GM21526 (cell line): ENCODE measurements around the gene FMN1.

Experiments
- ATAC-seq: cut with Tn5 transposase; IDR thresholded peaks from one replicate; pipeline ENCODE4 v1.9.1; 2021; ENCODE audit warnings: moderate library complexity; ENCODE audit not compliant: unreplicated experiment, low FRiP score

Gene FMN1

DNA sequence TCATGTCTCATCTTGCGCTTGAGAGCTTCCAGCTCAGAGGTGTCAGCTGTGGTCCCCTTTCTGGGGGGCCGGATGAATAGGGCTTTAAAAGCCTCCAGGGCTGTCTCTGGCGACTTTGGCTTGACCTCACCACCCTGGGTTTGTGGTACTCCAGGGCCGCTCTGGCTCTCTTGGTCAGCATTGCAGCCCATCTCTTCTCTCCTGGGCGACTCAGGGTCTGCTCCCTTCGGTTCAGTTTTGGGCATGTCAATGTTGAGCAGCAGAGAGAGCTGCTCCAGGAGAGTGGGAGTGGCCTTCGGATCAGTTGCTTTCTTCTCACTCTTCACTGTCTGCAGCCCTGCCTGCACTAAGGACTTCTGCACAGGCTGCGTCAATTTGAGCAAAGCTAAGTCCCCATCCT is 127.9 kb downstream of the FMN1 start:
- ATAC-seq, result no peak

DNA sequence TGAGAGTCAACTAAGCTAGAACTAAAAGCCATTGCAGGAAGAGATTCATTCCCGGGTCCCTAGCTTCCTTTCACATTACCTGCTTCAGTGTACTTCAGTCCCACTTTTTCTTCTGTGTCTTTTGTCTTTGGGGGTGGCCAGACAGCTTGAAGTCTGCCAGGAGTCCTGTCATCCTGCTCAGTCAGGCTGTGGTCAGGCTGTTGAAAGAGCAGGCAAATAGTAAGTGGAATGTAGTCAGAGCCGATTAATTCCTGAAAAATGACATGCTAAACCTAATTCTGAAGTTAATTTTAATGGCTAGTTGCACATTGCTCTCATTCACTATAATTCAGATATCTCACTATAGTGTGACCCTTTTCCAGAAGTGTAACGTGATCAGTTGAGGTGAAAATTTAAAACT is 129.6 kb downstream of the FMN1 start:
- no peak for ATAC-seq

DNA sequence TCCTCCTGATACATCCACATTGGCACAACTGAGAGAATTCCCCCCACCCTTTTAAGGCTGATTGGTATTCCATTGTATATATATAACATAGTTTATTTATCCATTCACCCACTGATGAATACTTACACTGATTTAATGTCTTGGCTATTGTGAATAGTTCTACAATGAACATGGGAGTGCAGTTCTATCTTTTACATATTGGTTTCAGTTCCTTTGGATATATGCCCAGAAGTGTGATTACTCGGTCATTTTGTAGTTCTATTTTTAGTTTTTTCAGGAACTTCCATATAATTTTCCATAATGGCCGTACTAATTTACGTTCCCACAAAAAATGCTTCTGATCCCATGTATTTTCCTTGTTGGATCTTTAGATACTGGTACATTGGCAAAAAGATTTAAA is 135.3 kb downstream of the FMN1 start:
- no peak for ATAC-seq

DNA sequence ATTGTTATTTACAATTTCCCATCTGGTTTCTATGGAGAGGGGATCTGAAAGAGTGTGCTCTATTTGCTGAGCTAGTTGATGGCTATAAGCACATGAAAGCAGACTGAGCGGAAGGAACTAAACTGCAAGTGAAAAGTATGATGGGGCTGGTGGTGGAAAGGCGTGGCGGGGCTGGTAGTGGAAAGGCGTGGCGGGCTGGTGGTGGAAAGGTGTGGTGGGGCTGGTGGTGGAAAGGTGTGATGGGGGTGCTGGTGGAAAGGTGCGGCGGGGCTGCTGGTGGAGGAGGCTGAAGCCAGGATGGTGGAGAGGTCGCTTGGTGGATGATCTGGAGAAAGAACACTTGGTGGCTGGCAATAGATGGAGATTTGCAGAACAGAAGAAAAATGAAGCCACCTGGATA is 136.7 kb downstream of the FMN1 start:
- no peak for ATAC-seq

DNA sequence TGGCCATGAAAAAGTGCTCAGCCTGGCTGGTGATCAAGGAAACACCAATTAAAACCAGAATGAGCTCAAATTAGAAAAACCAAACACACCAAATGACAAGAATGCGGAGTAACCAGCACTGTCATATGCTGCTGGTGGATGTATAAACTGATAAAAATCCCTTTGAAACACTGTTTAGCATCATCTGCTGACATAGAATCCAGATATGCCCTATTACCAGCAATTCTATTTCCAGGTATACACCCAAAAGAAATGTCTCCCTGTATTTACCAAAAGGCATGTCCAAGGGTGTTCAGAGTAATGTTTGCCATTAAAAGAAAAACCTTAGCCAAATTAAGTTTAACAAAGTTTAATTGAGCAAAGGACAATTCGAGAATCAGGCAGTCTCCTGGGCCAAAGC is 138.6 kb downstream of the FMN1 start:
- ATAC-seq, result no peak

DNA sequence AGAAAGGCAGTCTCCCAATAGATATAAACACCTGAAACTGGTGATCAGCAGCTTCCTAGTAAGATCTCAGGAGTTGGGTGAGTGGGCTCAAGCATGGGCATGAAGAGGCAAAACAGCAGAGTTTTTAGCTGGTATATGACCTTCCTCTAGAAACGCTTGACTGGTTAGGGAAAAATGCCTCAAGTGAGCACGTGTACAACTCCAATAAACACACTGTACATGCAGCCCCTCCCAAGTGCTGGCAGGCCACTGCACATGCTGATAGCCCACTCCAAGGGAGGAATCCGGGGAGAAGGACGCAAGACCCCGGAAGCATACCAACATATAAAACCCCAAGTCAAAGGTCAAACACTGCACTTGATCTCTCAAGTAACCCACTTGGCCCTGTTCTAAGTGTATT is 143.0 kb downstream of the FMN1 start:
- ATAC-seq, result no peak

DNA sequence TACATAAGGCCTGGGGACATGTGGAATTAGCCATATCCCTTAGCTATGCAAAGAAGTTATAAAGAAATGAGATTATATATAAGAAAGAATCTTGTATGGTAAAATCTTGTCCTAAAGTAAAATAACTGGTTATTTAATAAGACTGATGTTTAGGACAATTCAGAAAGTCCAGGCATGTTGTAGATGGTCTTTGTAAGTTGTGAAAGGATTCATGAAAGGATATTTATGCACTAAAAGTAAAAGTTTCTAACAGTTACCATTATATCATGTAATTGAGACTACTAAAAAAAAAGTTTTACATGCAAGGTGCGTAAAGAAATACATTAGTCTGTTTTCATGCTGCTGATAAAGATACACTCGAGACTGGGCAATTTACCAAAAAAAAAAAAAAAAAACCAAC is 146.3 kb downstream of the FMN1 start:
- ATAC-seq, result no peak

DNA sequence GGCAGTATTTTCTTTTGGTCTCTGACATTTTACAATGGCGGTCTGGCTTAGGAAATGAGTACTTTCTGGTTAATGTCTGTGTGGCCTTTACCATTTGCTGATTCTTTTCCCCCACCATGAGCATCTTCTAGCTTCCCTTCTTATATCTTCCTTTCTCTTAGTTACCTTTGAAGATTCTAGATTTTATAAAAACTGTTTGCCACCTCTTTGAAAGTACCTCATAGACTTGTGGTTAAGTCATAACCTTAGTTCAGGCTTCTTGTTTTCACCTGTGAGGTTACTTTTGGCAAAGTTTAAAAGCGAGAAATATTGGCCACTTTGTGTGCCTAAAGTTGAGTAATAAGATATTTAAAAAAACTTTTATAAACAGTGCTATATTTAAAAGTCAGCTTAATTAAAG is 147.4 kb downstream of the FMN1 start:
- no peak for ATAC-seq

DNA sequence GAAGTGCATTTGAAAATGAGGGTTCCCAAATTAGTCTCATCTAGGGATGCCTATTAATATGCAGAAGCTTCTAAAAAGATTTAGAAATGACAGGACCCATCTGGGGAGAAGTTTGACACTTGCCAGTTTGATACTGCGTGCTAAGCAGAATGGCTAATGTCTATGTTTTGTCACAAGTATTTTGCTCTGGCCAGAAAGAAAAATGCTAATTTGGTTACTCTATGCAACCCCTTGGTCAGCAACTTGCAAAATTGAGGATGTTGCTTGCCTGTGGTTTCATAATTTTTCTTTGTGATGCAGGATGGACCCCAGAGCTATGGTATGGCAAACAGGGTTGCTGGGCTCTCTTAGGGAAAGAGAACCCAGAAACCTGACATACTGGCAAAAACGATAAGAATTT is 148.2 kb downstream of the FMN1 start:
- no peak for ATAC-seq

DNA sequence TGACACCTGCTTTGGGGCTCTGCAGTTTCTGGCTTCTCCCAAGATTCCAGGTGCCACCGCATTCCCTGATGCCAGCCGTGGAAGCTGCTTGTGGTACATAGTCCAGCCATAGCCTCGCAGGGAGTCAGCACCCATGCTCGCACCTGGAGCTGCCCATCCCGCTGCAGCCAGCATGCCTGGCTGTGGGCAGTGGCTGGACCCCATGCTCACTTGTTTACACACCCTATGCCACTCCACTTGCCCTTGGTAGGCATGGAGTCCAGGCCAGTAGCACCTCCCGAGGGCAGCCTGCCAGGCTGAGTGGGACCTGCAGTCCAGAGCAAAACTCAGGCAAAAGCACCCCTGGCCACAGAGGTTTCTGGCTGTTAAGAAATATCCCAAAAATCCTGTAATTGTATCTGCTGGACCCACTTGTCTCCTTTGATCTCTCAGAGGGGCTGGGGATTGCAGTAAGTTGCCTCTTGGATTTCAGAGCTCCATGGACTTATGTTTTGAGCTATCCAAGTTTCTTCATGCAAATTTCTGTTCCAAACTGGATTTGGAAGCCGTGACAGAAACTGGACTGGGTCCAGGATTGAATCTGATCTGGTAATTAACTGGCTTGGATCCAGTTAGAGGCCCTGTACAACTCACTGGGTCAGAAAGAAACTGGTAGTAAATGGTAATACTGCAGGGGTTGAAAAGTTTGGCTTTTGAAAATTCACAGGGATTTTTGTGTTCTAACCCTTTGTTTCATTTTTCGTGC is 149.3 kb downstream of the FMN1 start:
- ATAC-seq, result no peak

DNA sequence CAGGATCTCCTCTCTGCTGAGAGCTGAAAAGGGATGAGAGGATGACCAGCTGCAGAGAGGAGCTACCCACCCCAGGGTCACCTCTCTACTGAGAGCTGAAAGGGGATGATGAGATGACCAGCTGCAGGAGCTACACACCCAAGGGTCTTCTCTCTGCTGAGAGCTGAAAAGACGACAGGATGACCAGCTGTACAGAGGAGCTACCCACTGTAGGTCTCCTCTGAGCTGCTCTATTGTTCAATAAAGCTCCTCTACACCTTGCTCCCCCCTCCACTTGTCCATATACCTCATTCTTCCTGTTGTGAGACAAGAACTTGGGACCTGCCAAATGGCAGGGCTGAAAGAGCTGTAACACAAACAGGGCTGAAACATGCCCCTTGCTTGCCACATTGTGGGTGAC is 149.9 kb downstream of the FMN1 start:
- ATAC-seq, result no peak

DNA sequence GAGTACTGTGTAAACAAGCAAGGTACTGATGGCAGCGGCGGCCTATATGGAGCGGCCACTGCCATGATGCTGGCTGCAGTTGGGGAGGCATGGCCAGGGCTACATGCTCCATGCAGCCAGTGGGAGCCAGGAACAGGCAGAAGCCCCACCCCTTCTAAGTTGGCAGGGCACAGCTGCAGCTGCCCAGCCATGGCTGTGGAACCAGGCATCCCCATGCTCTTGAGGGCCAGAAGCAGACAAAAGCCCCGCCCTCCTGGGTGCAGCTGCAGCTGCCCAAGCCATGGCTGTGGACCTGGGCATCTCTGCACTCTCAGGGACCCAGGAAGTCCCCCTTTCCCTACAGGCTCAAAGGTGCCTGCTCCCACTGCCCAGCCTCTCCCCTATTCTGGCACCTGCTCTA is 150.9 kb downstream of the FMN1 start:
- ATAC-seq, result no peak

DNA sequence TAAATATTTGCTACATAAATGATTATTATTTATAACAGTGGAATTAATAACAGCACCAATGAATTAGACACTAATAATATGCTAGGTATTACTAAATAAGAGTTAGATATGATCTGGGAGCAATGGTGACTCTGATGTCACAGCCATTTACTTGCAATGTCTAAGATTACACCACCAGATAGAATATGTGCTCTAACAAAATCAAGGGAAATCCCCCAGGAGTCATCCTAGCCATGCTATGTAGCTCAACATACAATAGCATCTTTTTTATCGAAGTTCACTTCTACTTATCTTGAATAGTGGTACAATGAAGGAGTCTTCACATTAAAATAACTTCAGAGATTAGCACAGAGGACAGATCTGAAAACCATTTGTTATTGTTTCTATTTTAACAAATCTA is 154.0 kb downstream of the FMN1 start:
- no peak for ATAC-seq

DNA sequence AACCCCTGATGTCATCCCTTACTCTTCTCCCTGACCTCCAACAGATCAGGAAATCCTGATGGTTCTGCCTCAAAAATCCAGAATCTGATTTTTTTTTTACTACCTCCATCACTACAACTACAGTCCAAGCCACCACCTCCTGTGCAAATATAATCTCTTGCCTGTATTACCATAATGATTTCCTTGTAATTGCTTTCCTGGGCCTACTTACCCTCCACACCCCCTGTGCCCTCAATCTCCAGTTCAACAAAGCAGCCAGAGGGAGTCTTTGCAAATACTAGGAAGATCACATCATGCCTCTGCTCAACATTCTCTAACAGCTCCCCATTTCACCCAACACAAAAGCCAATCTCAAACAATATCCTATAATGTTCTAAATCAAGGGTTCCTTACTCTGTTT is 159.9 kb downstream of the FMN1 start:
- ATAC-seq, result no peak

DNA sequence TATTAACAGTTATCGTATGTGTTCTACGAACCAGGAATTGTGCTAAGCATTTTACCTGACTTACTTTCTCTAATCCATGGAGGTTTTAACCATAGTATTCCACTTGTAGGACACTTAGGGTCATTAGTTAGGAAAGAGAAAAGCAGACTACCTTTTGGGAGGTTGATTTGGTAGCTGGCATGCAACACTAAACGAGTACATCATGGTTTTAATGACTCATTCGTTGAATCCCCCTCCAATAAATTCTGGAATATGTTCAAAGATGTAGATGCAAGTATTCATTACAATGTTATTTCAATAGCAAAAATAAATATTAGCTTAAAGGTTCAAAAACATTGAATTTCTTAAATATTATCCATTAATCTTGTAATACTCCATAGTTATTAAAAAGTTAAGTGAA is 162.5 kb downstream of the FMN1 start:
- no peak for ATAC-seq

DNA sequence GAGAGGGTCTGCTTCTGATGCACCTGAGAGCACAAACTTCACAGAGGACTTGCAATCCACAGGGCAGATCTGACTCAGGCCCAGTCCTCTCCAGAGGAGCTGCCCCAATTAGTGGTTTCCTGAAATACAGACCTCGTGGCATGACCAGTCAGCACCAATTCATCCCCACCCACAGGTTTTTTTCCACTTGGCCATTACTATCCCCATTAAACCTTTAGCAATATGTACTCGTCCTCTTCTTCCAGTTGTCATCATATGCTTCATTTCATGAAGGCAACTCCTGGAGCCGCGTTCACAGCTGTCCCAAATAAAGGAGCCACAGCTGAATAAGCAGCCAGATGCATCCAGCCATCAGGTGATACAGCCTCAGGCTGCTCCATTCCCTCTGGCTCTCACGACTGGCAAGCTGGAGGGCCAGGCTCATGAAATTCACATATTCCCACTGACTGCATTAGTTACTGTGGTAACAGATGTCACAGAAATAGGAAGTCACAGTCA is 163.1 kb downstream of the FMN1 start:
- no peak for ATAC-seq

DNA sequence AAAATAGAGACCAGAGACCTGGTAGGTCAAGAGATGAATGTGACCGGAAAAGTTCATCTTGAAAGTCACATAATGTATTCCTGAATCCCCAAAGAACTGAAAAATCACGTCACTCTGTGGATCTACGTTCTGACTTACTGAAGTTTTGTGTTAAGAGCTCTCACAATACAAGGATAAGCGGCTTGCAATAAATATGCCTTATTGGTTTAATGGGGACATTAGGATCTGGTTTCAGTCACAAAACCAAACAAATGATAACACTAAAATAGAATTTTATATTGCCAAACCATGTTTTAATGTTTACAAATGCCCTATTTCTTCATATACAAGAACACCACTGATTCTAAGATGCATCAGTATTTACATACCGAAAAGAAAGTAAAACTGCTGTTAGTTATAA is 164.2 kb downstream of the FMN1 start:
- ATAC-seq, result no peak

DNA sequence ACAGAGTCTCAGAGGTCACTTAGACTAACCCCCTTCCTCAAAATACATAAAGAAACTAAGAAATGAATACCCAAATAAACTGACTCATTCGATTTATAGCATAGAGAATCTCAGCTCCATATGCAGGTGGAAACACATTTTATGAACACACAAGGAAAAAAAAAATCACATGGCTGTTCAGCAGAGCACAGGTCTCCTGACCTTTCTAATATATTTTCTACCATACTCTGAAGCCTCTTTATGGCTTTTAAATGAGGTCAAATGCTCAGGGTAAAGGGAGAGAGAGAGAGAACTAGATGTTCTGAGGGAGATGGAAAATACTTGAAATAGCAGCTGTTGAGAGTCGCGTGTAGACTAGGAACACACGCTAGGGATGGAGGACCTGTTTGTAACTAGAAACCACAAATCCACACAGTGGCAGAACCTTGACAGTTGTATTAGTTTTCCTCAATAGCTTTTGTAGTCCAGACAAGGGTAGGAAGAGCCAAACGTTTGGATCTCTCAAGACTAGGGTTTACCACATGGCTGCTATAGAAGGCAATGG is 165.3 kb downstream of the FMN1 start:
- ATAC-seq, result no peak

DNA sequence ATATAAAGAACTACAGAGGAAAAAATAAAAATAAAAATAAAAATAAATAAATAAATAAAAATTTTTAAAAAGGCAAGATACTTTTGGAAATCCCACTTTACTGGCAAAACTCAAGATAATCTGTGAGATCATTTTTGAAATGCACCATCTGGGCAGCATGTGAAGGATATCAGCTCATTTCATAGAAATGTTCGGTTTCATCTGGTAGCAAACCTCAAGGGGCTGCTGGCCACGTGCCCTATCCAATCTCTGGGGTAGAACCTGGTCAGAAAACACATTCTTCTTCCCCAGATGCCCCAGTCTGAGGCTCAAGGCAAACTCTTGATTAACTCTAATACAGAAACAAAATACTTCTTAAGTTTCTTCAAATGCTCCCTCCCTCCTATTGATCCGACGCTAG is 166.0 kb downstream of the FMN1 start:
- no peak for ATAC-seq

DNA sequence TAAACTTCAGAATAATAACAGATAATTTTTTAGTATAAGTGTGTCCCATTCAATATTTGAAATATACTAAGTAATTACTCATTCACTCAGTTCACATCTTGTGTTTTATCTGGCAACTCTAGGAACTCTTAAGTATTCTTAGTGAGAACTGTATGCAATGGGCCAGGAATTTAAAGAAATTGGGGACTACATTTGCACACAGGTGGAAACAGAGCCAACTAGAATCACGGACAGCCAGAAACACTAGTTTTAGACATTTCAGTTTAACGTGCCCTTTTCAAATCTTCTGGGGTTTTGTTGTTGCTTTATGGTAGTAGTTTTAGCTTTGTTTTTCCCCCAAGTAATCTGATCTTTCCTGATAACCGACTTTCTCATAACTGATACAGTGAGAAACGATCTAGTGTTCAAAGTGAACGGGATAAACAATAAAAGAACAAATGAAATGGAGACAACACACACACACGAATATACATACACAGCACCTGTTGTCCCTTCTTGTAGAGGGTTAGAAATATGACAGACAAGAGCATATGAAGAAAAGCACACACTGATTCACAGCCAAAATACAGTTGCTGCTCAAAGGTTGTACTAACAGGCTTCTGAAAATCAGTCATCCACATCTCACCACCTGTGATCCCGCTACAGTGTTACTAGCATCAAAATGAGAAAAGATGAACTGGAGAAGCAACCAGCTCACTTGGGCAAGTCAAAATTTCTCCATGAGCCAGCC is 167.0 kb downstream of the FMN1 start:
- ATAC-seq, result no peak

DNA sequence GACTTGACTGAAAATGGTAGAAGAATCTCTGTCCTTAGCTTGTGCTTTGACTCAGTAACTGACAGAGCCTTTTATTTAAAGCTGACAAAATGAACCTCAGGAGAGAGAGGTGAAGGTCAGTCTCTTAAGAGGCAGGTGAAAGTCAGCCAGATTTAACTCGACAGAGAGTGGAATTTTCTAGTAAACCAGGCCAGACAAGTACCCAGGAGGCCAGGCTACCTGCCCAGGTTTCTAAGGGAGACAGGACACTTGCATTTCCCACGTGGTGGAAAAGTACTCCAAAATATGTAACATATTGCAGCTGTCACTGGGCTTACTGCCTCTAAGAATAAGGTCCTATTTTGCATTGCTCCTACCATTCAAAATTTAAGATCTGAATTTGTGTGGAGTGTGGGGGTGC is 167.9 kb downstream of the FMN1 start:
- no peak for ATAC-seq

DNA sequence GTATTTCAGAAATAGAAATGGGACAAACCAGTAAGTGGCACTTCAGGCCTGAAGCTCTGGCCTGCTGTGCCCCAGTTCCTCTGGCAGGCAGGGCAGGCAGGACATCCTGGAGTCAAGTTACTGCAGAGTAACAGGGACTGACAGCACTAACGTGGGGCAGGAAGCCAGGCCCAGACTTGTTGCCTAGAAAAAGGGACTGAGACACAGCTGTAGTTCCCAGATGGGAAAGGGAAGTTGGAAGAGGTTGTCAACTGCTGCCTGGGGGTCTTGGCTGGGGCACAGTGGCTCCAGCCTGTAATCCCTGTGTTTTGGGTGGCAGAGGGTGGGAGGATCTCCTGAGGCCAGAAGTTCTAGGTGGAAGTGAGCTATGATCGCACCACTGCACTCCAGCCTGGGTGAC is 171.9 kb downstream of the FMN1 start:
- ATAC-seq, result no peak
